Spleen (tissue), 7 donors: ENCODE measurements around the gene GNG3.

Experiments used
- CTCF ChIP-seq, 11 experiments: fragments of 200-600 bp in 7 of 11; fragments of 450-650 bp in 4 of 11; sonication (generic) in 4 of 11; IDR thresholded peaks in 8 of 11; conservative IDR thresholded peaks in 3 of 11; 1 replicate in 7 of 11; 2 replicates in 4 of 11; pipeline versions ENCODE4 v1.4.0 to v1.8.0; 2016 to 2021; ENCODE audit warnings: antibody characterized with exemption in 11 of 11, inconsistent platforms in 4 of 11, mild to moderate bottlenecking in 1 of 11
- POLR2A ChIP-seq, 3 donors: fragments of 450-650 bp; IDR thresholded peaks; one replicate each; pipeline ENCODE4 v1.5.1; 2017; ENCODE audit warnings: antibody characterized with exemption in 3 of 3, mild to moderate bottlenecking in 1 of 3
- POLR2AphosphoS5 ChIP-seq, 3 donors: sonication (generic); formaldehyde crosslinking; IDR thresholded peaks; one replicate each; pipeline ENCODE4 v1.5.1; 2017; ENCODE audit warnings: antibody characterized with exemption in 3 of 3
- donor health status: DM: no; HTN: no; CAD: no; lungs with moderate emphysema.
- donor health status: DM: no; HTN: no; CAD: no.
- donor health status: DM: no; HTN: no; CAD: no.

- TF ChIP-seq CTCF (IDR thresholded peaks at IDR 0.05 in 8 of 11, conservative IDR thresholded peaks at IDR 0.05 in 3 of 11) (no peak), POLR2A (IDR thresholded peaks at IDR 0.05) (no peak), POLR2AphosphoS5 (IDR thresholded peaks at IDR 0.05) (no peak)
Observed at GRCh38 chr11:62752177-62752785, 44.8 kb downstream of the GNG3 start.
